ENCODE measurements around the gene TNS2.

TNS2 gene

GRCh38 chr12:53068811-53069585 lies 19.1 kb downstream of the TNS2 start:
- DNase-seq, result no peak

GRCh38 chr12:53069621-53070410 lies 20.0 kb downstream of the TNS2 start:
- DNase-seq, result no peak

- DNase-seq, result peak; percentile 63
These were observed 21.1 kb downstream of the TNS2 start for GRCh38 chr12:53070877-53071492.

- DNase-seq, result no peak
These were observed 22.0 kb downstream of the TNS2 start for GRCh38 chr12:53071591-53072551.

- DNase-seq, result no peak
These were observed 24.0 kb downstream of the TNS2 start for GRCh38 chr12:53073881-53074280.

- DNase-seq, result no peak
These were observed 24.6 kb downstream of the TNS2 start for GRCh38 chr12:53074283-53074998.

GRCh38 chr12:53074999-53075370 lies 25.1 kb downstream of the TNS2 start:
- DNase-seq, result no peak

- no peak for DNase-seq
These were observed 26.6 kb downstream of the TNS2 start for GRCh38 chr12:53076461-53076860.

- DNase-seq, result no peak
These were observed 27.2 kb downstream of the TNS2 start for GRCh38 chr12:53077030-53077429.

GRCh38 chr12:53078425-53079225 lies 28.8 kb downstream of the TNS2 start:
- no peak for DNase-seq

GRCh38 chr12:53079226-53080117 lies 29.6 kb downstream of the TNS2 start, which contains the start of gene SPRYD3:
Gene SPRYD3, minus strand, starts transcription at chr12:53079390. Its CDS starts 57 bp downstream, at chr12:53079333.
- peak; percentile 99 for DNase-seq

GRCh38 chr12:53082637-53083175 lies 32.8 kb downstream of the TNS2 start:
- DNase-seq, result no peak

GRCh38 chr12:53086361-53086760 lies 36.5 kb downstream of the TNS2 start:
- no peak for DNase-seq

GRCh38 chr12:53090105-53090504 lies 40.2 kb downstream of the TNS2 start:
- DNase-seq, result no peak

GRCh38 chr12:53090554-53090953 lies 40.7 kb downstream of the TNS2 start:
- no peak for DNase-seq

GRCh38 chr12:53091756-53092155 lies 41.9 kb downstream of the TNS2 start:
- no peak for DNase-seq

GRCh38 chr12:53093777-53094393 lies 44.0 kb downstream of the TNS2 start:
- DNase-seq, result no peak

- DNase-seq, result no peak
These were observed 44.5 kb downstream of the TNS2 start for GRCh38 chr12:53094394-53094787.
